22Rv1 (cell line): ENCODE results near the gene COBLL1.

Source experiments
- H3K27ac ChIP-seq: fragments of 450-650 bp; 2 replicates; pipeline ENCODE4 v1.5.1; 2017
- ZFX ChIP-seq: fragments of 450-650 bp; IDR thresholded peaks from 2 replicates; pipeline ENCODE4 v1.6.1; 2017; ENCODE audit warnings: antibody characterized with exemption, borderline replicate concordance
- TF ChIP-seq, protein P1 (sequence below): fragments of 450-650 bp; IDR thresholded peaks from 2 replicates; pipeline ENCODE4 v1.5.1; 2017; ENCODE audit warnings: mild to moderate bottlenecking

Gene COBLL1

DNA sequence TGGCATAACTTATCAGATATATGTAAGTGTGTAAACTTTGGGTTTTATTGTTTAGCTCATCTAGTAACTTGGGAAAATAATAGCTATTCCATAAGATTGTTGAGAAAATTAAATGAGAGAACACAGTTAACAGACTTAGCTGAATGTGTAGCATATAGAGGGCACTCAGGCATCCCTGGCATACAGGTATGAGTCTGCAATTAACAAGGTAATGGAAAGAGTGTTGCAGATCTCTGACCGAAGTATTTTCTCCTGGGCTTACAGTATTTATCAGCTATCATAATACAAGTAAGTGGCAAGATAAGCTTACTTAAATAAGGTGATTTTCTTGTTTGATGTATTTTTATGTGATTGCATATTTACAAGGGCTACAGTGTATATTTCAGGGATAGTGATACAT lies 7.9 kb upstream of the COBLL1 start:
- TF ChIP-seq, protein P1, sequence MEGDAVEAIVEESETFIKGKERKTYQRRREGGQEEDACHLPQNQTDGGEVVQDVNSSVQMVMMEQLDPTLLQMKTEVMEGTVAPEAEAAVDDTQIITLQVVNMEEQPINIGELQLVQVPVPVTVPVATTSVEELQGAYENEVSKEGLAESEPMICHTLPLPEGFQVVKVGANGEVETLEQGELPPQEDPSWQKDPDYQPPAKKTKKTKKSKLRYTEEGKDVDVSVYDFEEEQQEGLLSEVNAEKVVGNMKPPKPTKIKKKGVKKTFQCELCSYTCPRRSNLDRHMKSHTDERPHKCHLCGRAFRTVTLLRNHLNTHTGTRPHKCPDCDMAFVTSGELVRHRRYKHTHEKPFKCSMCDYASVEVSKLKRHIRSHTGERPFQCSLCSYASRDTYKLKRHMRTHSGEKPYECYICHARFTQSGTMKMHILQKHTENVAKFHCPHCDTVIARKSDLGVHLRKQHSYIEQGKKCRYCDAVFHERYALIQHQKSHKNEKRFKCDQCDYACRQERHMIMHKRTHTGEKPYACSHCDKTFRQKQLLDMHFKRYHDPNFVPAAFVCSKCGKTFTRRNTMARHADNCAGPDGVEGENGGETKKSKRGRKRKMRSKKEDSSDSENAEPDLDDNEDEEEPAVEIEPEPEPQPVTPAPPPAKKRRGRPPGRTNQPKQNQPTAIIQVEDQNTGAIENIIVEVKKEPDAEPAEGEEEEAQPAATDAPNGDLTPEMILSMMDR = no peak
- TF ChIP-seq ZFX = no peak
- no peak overlapping the region for H3K27ac ChIP-seq

DNA sequence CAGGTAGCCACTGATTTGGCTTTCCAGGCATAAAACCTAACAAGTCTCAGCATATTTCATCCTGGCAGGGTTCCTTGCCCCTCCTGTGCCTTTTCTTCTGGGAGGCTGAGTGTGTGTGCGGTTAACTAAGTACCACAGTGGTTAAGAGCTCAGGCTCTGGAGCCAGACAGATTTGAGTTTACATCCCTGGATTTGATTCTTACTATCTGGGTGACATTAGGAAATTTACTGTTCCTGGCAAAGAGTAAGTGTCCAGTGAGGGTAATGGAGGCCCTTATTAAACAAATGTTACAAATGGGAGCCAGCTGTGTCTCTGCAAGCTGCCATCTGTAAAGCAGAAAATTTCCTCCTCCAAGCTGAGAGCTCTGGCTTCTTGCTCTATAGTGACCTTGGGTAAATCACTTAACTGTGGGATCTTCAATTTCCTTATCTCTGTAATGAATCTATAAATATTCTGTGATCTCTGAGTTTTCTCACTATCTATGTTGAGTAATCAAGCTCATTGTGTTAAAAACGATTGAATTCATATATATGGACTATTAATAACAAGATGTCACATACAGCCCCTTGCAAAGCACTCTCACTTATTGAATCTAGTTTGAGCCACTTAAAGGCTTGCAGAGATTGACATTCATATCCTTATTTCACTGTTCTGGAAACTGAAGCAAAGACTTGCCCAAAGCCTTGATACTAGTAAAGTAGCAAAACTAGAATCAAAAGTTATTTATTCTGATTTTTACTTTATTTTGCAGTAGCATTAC lies 6.5 kb upstream of the COBLL1 start:
- no peak for TF ChIP-seq ZFX
- TF ChIP-seq, protein P1 = no peak

GRCh38 chr2:164847291-164847690 lies 5.7 kb upstream of the COBLL1 start:
- no peak overlapping the region for H3K27ac ChIP-seq
- TF ChIP-seq ZFX = no peak

More for the DNA sequence above, 6.5 kb upstream of the COBLL1 start:
- H3K27ac ChIP-seq = no peak overlapping the region

GRCh38 chr2:164846276-164846675 lies 4.7 kb upstream of the COBLL1 start:
- no peak overlapping the region for H3K27ac ChIP-seq
- TF ChIP-seq ZFX = no peak
- TF ChIP-seq, protein P1 = no peak

DNA sequence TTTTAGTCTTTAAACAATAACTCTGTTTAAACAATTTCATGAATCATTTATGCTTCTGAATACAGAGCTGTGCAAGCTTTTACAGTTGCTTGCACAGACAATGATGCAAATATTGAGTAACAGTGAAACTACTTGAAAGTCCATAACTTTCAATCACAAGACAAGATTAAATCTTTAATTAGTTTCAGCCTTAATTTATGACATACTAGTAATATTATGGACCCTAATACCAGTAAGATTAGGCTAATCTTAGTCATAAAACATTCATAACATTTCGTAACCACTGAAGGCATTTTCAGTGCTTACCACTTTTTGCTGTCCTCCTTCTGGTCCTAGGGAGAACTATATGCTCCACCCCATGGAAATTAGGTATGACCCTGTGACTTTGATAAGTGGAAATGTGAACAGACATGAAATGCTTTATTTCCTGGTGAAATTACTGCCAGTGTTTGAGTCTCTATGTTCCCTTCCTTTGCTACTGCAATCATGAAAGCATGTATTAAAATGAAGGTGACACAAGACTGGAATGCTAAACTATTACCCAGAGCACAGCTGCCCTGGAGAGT lies 1.8 kb upstream of the COBLL1 start:
- H3K27ac ChIP-seq = no peak overlapping the region; the same call in 1 of the 2 replicates
- TF ChIP-seq, protein P1 = no peak
- no peak for TF ChIP-seq ZFX

- H3K27ac ChIP-seq = peak overlapping the region; percentile 98
- TF ChIP-seq, protein P1 = no peak
- no peak for TF ChIP-seq ZFX
Measured at GRCh38 chr2:164842624-164842966, 972 bp upstream of the COBLL1 start.

GRCh38 chr2:164840930-164841718 lies 499 bp downstream of the COBLL1 start:
- TF ChIP-seq ZFX = no peak
- TF ChIP-seq, protein P1 = no peak
- peak overlapping the region; percentile 98 for H3K27ac ChIP-seq
